Stimulated activated CD8-positive, alpha-beta memory T cell treated with anti-CD3 and anti-CD28 coated beads, Interleukin-7, amount 100 ng/mL, for 4 hours (primary cell): Measurements from ENCODE around the gene MYL12B.
"Not testable (repeated sequence)": the region's sequence is repeated elsewhere in the genome, so short reads cannot be mapped to it uniquely, and the experiment has no call there.

ENCODE experiments used
- DNase-seq, 2 donors: peaks; one replicate each; pipeline ENCODE4 v3.0.0-alpha.2; 2020; ENCODE audit warnings: low read depth in 2 of 2

Gene MYL12B

DNA sequence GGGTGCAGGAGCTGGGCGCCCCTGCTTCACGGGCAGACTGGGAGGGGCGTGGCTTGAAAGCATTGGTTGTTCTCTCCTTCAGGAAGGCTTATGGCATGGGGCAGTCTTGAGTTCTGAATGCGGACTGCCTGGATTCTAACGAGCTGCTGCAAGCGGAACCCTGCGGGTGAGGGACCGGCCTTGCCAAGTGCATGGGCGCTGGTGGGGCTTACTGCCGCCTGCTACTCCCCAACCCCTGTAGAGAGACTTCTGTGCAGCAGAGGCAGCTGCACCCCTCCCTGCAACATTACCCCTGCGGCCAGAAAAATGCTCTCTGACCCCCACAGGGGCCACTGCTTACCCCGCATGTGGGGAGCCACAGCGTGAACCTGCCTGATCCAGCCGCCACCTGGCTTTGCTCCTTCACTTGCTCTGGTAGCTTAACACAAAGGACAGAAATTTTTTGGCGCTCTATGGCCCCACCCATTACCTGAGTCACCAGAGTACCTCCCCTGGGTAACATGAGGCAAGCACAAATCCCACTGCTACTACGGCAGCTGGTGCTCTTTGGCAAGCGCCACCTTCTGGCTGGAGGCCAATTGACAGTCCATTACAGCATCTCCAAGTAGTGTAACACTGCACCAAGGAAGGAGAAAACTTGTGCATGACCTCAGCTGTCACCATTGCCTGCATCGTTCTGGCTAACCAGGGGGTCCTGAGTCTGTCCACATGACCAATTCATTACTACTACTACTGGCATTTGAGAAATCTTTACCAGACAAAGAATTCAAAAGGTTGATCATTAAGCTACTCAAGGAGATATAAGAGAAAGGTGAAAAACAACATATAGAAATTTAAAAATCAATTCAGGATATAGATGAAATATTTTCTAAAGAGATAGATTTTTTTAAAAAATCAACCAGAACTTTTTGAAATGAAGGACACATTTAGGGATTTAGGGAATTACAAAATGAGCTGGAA, 35.4 kb downstream of the MYL12B start:
- DNase-seq: peak; percentile 84 to 91

DNA sequence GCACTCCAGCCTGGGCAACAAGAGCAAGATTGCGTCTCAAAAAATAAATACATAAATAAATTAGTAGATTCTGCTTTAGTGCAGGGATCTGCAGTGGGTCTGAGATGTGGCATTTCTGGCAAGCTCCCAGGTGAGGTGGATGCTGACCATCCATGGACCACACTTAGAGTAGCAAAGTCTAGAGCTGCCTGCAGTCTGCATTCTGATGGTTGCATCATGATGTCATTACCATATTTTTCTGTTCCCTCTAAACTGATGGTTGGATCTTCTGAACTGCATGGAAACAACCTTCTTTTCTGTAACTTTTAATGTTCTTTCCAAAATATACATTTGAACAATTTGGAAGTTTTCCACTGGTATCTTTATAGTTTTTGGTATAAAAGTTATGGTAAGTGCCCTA, 42.9 kb downstream of the MYL12B start:
- no peak for DNase-seq

DNA sequence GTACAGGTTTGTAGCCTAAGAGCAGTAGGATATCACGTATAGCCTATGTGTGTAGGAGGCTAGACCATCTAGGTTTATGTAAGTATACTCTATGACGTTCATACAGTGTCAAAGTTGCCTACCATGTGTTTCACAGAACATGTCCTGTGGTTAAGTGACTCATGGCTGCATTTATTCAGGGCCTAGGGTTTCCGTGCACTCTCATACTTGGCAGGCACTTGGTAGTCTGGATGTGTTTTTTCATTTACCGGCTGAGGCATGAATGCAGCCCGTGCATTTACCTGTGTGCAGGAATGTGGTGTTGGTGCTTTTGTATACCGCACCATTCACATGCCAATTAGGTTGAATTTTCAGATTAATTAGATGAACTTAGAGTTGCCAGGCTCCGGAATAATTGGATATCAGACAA, 43.4 kb downstream of the MYL12B start:
- DNase-seq: peak; percentile 15 to 26

DNA sequence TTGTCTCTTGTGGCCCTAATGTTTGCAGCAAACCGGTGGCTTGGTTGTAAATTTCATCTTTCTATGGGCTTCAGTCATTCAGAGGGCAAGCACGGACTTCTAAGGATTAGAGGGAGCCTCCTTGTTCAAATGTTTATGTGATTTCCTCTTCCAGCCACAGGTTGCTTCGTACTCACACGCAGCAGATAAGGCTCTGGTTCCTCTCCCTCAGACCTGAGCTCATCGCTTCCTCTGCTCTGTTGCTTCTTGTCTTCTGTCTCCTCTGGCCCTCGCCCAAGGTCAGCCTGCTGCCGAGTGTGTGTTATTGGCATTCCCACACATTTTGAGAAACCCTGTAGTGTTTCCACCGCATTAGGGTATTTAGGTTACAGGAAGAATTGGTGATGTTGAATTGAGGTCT, 44.0 kb downstream of the MYL12B start:
- no peak for DNase-seq

DNA sequence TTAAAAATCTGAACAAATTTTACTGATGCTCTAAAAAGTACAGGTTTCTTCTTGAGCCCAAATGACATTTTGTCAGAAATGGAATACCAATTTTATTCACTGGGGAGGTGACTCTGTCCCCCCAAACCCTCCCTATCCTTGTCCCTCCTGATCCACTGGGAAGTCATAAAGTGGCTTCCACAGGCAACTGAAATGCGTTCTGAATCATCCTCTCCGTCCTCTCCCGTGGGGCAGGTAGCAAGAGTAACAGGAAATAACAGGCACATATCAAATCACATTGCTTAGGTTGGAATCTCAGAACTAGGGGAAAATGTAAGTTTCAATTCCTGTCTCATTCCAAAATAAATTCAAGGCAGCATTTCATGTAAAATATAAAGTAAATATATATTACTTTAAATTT, 44.5 kb downstream of the MYL12B start:
- DNase-seq: no peak

DNA sequence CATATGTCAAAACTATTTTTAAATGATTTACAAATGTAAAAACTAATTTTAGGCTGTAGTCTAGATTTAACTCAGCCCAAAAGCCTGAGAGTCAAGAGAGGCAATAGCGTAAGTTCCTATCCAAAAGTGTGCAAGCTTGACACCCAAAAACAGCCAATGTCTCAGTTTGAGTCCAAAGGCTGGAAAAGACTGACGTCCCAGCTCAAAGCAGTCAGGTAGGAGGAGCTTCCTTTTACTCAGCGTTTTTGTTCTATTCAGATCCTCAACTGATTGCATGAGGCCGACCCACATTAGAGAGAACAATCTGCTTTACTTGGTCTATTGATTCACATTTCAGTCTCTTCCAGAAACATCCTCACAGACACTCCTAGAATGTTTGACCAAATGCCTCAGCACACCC, 51.8 kb downstream of the MYL12B start:
- no peak for DNase-seq

DNA sequence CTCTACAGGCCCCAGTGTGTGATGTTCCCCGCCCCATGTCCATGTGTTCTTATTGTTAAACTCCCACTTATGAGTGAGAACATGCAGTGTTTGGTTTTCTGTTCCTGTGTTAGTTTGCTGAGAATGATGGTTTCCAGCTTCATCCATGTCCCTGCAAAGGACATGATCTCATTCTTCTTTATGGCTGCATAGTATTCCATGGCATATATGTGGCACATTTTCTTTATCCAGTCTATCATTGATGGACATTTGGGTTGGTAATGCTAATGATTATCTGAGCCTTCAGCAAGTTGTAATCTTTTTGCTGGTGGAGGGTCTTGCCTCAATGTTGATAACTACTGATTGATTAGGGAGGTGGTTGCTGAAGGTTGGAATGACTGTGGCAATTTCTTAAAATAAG, 53.4 kb downstream of the MYL12B start:
- DNase-seq: not testable (repeated sequence)

DNA sequence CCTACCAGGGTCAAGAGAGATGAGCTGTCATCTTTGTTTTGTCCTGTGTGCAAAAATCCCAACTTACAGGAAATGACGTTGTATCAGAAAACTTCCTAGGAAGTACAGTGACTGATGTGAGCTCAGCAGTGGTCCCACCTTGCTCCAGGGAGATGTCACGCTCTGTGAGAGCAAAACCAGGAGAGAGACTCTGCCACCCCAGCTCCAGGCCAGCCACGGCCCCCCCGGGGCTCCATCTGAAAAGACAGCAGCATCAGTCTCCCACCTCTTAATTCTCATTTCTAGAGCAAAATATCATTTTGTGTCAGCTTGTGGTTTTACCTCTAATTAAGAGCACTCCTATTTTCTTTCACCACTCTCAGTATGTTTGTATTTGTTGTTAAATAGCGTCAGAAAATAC, 57.5 kb downstream of the MYL12B start:
- no peak for DNase-seq

DNA sequence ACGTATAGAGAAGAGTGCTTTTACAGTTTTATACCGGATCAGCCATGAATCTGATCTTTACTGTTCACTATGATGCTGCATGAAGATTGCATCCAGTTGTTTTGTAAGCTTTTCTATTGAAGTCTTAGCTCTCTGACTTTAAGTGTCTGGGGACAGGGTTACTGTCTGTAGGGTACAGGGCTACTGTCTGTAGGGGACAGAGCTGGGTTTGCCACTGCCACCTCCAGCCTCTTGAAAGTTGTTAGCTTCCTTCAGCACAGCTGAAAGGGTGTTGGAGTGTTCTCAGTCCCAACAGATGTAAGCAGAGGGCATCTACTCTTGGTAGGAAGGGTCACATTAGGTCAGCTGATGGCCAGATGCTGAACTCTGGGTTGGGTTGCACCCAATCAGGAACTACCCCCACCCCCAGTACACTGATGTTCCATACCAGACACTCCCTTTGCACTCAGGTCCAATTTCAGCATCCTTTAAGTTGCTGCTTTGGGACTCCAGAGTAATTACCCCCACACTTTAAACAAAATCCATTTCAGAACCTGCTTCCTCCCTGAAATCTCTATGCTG, 58.0 kb downstream of the MYL12B start:
- no peak for DNase-seq

DNA sequence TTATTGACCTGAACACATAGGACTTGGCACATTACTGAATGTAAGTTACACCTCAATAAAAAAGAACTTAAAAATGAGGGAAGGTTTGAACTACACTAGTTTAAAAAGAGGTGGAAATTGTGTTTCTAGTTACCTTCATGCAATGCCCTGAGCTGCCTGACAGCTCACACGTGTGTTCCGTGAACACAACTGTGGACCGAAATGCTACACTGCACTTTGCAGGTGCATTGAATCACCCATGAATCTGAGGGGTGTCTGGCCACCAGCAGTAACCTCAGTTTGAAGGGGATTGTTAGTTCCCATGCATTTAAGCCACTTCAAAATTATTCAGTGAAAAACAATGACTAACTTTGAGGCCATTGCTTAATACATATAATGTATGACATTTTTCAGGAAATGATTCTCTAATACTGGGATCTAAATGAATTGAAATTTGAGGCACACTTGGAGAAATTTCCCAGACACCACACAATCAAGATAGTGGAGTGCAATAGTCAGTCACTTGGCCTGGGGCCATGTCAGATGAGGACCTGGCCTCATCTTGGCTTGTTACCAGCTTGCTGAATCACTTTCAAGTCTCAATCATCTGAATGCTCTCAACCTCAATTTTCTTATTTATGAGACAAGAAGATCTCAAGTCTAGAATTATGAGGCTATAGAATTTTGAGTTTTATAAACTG, 59.3 kb downstream of the MYL12B start:
- DNase-seq: no peak

DNA sequence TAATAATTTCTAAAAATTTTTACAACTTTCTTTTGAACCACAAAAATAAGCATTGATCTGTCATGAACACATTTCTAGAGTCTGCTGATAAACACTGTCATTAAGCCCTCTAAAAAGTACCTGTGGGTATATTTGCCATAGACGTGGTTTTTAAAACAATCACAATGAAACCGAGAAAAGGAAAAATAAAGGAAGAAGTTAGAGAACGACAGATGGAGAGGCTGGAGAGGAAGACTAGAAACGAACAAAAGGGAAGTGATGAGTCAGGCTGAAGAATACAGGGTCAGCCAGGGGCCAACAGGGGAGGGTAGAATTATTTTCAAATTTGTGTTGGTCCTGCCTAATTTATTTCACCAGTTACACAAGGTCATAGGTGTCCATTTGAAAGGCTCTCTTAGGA, 62.0 kb downstream of the MYL12B start:
- DNase-seq: no peak
